GM08714 (cell line): Measurements from ENCODE around the gene TNFRSF13B.
"Not testable (repeated sequence)": the region's sequence is repeated elsewhere in the genome, so short reads cannot be mapped to it uniquely, and the experiment has no call there.

Experiments
- H3K4me3 ChIP-seq: fragments of 200-500 bp; sonication (Bioruptor generic); 2 replicates; pipeline ENCODE4 v1.5.1; 2014; ENCODE audit warnings: mild to moderate bottlenecking, low read length, inconsistent platforms
- ZNF274 ChIP-seq: IDR thresholded peaks from 2 replicates; pipeline ENCODE4 v1.6.1; 2012; ENCODE audit warnings: mild to moderate bottlenecking, low read depth, low read length

Gene TNFRSF13B

DNA sequence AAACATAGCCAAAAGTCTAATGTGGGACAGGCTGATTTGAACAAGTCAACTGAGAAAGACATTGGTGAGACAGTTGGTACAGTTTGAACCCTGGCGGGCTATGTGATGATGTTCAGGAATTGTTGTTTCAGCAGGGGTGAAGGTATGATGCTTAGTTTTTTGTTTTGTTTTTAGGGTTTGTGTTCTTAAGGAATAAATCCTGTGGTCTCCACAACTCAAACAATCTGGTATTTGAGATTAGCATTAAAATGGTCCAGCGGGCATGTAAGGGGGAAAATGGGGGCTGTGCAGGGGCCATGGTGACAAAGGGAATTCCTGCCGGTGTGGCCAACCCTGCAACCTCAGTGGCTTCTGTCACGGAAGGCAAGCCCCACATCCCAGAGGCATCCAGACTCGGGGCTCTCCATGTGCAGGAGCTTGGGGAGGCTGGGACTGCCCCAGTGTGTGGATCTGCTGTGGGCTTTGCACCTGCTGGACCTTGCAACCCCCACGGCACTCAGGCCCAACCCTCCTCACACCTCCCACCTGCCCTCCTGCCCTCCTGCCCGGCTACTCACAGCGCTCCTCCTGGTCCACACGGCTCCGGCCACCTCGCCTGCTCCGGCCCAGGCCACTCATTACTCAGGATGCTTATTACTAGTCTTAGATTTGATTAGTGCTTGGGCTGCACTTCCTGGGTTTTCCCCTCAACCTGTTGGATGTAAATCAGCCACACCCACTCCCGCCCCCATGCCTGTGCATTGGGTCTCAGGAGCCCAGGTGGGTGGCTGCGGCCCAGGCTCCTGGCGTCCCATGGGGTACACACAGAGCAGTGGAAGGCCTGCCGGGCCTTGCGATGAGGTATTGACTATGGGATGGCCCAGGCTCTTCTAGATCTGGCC is at the start of gene TNFRSF13B:
Gene TNFRSF13B (minus strand): TSS at position 661 of the 881 bp plus-strand sequence. CDS start 43 bp downstream, at position 618.
- H3K4me3 ChIP-seq, result peak within 1 kb of the TSS; percentile 84
- TF ChIP-seq ZNF274, result no peak

DNA sequence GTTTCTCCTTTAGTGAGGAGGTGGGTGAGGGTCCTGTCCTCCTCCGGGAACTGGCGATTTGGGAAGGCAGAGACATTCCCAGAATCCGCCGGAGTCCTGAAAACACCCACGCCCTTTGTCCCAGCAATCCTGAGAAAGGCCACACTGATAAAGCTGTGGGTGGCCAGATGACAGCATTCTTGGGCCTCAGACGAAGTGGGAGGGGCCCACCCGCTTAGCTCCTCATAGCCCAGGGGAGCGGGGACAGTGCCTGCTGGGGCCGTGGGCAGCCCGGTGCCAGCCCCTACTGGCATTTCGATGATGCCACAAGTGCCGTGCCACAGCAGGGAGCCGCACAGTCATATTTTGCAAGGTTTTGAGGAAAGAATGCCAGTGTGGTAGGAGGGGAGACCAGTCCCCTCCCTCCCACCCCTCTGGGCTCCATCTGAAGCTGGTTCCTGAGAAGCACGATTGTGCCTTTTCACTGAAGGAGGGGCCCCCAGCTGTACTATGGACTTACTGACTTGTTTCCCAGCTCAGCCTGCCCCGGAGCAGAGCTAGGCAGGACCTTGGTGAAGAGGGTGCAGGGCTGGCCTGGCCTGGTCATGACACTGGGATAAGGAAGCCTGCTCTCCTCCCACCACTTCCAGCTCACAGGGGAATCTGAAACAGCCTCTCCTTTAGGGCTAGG is 49.4 kb upstream of the TNFRSF13B start:
- TF ChIP-seq ZNF274, result no peak
- no peak overlapping the region for H3K4me3 ChIP-seq

DNA sequence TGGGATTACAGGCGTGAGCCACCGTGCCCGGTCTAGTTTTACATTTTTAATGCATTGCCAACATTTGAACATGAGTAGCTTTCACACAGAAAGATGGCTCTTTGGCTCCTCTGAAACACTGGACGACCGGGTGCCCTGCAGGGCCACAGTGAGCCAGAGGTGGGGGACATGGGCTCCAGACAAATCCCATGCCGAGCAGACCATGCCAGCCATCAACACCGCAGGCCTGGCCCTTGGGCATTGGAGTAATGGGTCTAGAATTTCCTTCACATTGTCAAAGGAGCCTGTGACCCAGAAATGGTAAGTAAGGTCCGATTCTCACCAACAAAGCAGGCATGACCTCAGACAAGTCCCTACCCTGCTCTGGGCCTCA is 48.9 kb upstream of the TNFRSF13B start:
- no peak for TF ChIP-seq ZNF274
- no peak overlapping the region for H3K4me3 ChIP-seq

DNA sequence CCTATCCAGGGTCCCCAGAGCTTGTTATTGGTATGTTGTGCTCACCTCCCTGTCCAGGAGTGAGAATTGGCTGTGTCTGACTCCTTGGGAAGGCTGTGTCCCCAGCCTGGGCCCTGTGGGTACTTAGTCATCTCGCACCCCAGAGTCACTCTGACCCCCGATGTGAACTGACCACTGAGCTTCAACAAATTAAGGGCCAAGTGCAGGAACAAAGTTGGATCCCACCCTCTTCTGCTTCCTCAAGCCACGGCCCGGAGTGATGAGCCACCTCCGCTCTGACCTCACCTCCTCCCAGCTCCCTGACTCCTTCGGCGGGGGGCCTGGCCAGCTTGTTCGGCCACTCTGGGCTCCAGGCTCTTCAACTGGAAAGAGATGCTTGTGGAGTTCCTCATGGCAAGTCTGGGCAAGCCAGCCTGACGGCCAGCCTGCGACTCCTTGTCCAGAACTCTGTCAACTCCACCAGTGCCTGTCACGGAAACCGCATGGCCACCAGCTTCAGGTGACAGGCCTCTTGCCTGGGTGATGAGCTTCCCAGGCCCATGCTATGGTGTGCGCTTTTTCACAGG is 48.1 kb upstream of the TNFRSF13B start:
- no peak overlapping the region for H3K4me3 ChIP-seq

DNA sequence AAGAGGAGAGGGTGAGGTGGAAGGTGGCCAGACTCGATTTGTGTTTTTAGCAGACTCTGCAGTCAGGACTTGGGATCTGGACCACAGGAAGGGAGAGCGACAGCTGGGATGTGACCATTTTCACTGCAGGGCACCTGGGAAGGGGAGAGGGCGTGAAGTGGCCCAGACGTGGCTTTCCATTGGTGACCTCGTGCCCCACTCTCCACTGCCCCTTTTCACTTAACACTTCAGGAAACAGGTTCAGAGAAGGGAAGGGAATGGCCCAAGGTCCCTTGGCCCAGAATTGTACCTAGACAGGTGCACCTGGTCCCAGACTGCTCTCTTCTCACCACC is 47.5 kb upstream of the TNFRSF13B start:
- H3K4me3 ChIP-seq, result no peak overlapping the region
- no peak for TF ChIP-seq ZNF274

More for the DNA sequence above, 48.1 kb upstream of the TNFRSF13B start:
- TF ChIP-seq ZNF274, result no peak

DNA sequence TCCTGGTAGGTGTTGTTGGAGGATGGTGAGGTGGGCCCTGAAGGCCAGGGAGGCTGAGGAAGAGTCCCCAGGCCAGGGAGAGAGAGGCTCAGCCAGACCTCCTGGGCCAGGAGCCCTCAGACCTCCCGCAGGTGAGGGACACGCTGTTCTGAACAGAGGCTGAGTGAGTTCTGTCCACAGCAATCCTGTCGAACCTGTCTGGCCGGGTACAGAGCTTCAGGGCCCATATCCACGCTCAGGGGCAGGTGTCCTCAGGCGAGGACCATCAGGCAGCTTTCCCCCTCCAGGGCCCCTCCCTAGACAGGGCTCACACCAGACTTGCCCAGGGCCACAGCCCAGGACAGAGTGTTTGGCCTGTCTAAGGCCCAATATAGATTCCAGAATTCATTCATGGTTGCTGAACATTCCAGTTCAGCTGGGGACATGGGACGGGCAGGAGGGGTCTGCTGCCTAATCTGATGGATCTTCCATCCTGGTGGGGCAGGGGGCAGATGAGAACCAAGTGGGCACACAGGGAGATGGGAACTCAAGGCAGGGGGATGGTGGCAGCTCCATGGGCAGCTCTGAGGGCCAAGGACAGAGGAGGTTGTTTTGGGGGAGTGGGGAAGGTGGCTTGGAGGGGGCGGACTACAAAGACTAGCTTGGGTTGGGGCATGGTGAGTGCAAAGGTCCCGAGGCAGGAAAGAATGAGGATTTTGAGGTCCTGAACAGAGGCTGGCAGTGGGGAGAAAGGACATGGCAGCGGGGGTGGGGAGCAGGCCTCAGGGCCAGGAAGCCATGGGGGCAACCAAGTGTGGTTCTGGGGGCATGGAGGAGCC is 46.9 kb upstream of the TNFRSF13B start:
- no peak overlapping the region for H3K4me3 ChIP-seq
- no peak for TF ChIP-seq ZNF274

DNA sequence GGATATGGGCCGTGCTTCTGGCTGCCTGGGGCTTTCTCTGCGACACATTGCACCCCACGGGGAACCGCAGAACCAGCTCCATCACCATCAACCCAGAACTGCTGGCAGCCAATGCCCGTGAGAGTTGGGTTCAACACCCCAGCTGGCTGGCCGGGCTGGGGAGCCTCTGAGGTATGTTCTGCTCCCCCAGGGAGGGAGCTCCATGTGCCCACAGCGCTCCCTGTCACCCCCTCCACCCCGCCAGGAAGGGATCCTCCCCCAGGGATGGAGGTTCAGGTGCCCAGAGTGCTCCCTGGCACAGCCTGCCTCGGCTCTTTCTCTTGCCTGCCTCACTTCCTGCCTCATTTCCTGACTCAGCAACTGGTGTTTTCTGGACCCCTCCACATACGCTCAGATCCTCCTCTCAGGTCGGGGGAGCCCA is 46.1 kb upstream of the TNFRSF13B start:
- no peak for TF ChIP-seq ZNF274
- no peak overlapping the region for H3K4me3 ChIP-seq

DNA sequence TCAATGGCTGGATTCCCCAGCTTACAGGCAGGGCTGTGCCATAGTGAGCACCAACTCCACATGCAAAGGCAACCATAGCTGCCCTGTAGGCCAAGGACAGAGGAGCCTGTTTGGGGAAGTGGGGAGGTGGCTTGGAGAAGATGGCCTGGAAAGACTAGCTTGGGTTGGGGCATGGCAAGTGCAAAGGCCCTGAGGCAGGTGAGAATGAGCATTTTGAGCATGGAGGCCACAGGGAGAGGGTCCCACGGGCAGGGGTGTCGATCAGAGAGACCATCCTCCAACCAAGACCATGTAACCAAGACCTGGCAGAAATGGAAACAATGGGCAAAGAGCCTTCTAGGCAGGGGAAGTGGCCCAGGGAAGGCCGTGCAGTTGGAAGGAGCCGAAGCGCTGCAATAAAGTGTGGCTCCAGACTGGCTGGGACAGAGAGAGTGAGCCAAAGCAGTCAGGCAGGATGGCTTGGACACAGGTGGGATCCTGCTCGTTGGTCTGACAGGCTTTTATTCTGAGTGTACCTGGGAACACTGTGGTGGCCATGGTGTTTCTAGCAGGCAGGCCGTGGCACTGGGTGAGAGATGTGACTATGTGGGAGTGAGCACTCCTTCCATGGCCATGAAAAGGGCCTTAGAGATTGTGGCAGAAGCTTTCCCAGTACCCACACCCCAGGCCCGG is 45.6 kb upstream of the TNFRSF13B start:
- no peak for TF ChIP-seq ZNF274
- H3K4me3 ChIP-seq, result no peak overlapping the region

DNA sequence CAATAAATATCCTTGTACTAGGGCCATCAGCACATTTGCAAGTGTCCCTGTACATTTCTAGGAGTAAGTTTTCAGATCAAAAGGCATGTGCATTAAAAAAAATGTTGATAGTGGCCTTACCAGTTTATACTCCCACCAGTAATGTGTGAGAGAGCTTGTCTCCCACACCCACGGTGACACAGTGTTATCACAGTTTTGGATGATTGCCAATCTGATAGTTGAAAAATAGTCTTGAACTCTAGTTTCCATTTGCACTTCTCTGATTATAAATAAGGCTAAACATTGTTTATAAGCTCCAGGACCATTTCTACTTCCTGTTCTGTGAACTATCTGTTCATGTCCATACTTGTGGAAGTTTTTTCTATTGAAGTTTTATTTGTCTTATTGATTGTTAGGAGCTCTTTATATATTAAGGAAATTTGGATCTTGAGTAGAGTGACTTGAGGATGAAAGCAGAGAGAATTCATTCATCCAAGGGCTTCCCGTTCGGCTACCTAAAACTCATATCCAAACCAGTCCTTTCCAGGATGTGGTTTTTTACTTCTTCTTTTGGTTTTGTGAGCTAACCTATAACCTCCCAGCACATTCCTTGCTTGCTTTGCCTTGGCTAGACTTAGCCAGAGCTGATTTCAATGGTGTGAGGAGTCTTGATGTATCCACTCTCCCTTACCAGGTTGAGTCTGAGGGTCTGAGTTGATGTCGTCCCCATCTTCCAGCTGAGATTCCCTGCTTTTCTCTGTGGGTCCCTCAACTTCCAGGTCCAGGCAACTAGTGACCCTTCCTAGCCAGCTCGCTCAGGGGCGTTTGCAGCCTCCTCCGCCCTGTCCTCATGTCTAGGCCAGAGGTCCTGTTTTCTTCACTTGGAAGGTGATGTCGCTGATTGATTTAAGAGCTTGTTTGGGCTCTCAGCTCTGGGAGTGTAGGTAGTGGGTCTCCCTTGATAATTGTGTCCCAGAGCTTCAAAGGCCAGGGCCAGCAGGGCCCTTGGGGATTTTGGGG is 44.6 kb upstream of the TNFRSF13B start:
- not testable (repeated sequence) for H3K4me3 ChIP-seq

DNA sequence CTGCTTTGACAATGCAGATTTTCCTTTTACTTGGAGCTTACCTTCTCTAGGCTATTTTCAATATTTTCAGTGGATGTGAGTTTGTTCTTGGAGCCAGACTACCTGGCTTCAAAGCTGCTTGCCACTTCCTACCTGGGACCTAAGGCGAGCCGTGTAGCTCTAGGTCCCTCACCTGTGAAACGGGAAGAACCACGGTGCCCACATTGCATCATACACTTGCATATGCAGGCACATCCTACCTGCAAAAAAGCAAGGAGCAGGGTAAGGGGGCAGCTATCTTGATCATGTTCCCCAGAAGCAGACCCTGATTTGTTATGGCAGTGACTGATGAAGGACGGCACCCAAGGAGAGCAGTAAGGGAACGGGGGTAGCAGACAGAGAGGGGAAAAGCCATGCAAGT is 43.3 kb upstream of the TNFRSF13B start:
- H3K4me3 ChIP-seq, result no peak overlapping the region
- no peak for TF ChIP-seq ZNF274

DNA sequence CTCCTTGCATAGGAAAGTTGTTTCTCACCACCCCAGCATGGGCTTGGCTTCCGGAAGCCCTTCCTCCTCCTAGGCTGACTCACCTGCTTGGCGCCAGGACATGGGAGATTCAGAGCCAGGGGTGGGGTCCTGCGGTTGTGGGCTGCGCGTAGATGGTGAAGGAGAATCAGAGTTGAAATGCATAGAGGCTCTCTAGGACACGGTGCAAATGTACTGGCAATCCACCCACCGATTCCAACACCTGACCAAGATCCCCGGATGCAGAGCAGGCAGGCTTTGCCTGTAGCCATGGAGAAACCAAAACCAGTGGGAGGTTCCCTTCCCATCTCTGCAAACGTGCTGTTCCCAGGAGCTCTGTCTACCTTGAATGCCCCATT is 42.8 kb upstream of the TNFRSF13B start:
- H3K4me3 ChIP-seq, result not testable (repeated sequence)

DNA sequence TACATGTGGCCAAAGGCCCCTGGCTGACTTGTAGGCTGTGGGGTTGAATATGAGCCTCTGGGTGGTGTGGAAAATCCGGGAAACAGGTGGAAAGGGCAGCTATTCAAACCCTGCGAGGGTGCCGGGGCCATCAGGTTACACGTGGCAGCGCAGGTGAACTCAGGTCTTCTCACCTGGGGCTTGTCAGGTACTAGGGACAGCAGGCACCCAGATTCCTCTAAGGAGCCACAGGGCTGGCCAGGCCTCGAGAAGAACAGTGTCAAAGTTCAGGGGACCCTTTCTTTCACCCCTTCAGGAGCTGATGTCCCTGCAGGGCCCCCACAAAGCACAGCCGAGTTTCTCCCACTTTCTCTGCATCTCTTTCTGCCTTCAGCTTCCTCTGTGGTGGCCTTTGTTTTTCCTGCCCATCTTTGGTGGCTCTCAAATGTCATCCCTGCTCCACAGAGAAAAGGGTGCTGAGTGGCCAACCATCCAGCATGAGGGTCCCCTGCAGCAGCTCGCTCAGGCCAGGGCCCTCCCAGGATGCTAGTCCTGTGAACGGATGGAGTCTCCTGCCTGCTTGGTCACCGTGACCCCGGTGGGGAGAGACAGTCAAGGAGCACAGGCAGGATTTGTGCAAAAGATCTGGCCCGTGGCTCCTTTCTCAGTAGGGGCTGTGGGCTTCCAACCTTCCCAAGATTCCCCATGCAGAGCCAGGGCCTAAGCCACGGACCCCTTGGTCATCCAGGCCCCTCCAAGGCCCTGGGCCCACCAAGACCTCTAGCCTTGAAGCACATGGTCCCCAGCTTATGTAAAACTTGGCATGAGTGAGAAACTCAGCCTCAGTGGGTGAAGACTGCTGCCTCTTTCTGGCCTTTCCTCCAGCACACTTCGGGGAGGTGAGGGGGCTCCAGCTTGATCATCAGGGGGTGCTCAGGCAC is 42.2 kb upstream of the TNFRSF13B start:
- not testable (repeated sequence) for H3K4me3 ChIP-seq

DNA sequence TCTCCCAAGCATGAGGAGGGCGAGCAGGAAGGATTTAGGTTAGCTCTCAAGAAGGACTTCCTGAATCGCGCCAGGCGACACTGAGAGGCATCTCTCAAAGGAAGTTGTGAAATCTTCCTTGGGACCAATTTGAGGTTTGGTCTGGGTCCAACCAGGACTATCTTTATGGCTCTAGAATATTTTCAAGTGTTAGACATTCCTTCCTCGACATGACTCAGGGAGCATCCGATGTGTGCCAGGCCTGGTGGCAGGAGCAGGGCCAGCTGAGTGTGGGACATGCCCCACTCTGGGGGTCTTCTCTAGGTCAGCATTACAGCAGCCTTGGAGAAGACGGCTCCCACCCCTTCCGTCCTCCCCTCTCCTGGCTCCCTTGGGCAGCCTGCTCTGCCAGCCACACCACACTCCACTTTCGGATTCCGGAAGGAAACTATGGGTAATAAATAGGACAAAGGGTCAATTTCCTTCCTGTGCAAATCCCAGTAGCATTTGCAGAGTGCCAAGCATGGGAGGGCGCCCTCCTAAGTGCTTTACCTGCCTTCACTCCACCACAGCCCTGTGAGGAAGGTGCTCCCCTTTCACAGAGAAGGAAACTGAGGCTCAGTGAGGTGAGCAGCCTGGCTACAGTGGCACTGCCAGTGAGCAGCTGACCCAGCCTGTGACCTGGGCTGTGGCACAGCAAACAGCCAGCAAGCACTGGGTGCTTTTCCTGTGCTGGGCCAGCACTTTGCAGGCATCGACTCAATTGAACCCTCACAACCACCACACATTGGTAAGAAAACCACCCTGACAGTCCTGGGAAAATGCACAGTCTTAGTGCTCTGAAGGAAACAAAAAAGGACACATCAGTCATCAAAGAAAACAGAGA is 39.4 kb upstream of the TNFRSF13B start:
- not testable (repeated sequence) for H3K4me3 ChIP-seq

DNA sequence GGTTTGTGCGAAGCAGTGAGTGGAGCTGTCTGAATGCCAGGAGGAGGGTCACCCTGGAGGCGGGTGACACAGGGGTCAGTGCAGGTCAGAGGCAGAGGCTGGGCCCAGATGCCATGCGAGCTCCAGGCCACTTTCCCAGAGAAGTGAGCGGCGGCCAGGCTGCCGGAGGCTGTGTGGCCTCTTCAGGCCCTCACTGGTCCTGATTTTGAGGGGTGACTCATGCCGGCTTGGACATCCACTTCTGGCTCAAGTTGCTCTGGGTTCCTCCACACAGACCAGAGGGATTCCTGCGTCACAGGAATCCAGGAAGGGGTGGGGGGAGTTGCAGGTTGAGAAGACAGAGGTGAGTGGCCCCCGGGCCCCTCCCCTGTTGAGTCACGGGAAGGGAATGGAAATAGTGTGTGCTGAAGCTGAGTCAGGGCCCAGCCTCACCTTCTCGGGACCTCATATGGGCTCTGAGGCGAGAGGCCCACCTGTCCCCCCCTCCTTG is 38.7 kb upstream of the TNFRSF13B start:
- H3K4me3 ChIP-seq, result not testable (repeated sequence)

DNA sequence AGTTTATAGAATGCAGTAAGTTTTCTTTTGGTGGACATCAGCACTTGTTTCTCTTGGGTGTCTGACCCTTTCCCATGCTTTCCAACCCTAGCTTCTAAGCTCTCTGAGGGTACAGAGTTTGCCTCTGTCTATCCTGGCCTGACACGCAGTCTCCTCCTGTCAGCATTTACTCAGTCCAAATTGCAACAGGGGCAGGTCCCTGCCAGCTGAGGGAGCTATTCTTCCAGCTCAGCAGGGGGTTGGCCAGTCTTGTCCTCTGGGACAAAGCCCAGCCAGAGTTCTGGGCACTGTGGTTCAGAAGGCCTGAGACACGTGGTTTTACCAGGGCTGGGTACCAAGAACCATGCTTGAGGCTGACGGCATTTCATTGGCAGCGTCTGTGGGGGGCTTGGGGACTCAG is 38.1 kb upstream of the TNFRSF13B start:
- H3K4me3 ChIP-seq, result not testable (repeated sequence)
